ENCODE measurements around the gene SAXO1. TPM values are rescaled to one million over a fixed set of nuclear protein-coding genes. Genes with fewer than 3 reads are reported as not detected.
"Not testable (repeated sequence)": the region's sequence is repeated elsewhere in the genome, so short reads cannot be mapped to it uniquely, and the experiment has no call there.

SAXO1 gene
- total RNA-seq, 2 experiments from 2014 or later, result 0.10 TPM; not detected in 1

DNA sequence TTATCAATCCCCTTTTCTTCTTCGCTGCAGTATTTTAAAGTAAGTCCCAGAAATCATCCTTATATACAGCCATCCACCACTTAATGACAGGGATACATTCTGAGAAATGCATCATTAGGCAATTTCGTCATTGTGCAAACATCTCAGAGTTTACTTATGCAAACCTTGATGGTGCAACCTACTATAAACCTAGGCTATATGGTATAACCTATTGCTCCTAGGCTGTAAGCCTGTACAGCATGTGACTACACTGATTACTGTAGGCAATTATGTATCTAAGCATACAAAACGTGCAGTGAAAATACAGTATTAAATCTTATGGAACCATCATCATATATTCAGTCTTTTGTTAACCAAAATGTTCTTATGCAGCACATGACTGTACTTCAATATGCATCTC lies 36.8 kb downstream of the SAXO1 start:
- H3K27ac Mint-ChIP-seq, result no peak overlapping the region
- ChIA-PET CTCF (no interaction called here), POLR2A (interaction anchor here (1.6 kb wide), 1 partner anchor 12 kb away, joined by 3 read pairs; no protein-coding TSS in a partner anchor)
- DNase-seq (no peak), ATAC-seq (no peak)
- no peaks in the 10 kb centered on the region for H3K4me1 Mint-ChIP-seq (ENCODE audit: low read depth)
- H3K9me3 Mint-ChIP-seq (ENCODE audit: insufficient read depth), result no peaks in the 10 kb centered on the region
- H3K36me3 Mint-ChIP-seq (ENCODE audit: low read depth), result no peaks in the 10 kb centered on the region
- no peaks in the 10 kb centered on the region for H3K27me3 Mint-ChIP-seq (ENCODE audit: low read depth)
- H3K4me3 Mint-ChIP-seq, result no peak overlapping the region

DNA sequence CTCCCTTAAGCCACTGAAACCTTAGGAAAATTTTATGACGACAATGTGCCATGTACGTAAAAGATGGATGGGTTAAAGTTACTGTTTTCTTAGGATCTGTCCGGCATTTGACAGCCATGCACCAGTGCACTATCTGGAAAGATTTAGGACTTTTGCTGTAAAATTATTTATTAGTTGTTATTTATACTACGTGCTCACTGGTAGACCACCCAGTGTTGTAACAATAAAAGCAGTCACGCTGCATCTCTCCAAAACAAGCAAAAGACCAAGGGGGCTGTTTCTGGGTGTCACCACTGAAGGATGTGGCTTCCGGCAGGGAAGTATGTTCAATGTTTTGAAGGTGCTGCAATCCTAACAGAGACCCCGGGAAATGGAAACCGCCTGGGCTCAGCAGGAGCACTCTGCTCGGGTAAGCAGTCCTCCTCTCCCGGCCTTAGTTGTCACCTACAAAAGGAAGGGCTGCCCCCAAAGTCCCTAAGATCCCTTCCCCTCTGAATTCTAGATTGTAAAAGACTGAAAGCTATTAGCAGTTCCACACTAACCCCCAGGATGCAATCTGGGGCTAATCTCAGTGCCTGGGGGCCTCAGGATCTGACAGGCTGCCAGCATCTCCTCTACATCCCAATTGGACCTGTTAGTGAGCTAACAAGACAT lies 38.6 kb downstream of the SAXO1 start:
- H3K4me3 Mint-ChIP-seq, result no peak overlapping the region
- CTCF ChIA-PET, result no interaction called here
- no peaks in the 10 kb centered on the region for H3K9me3 Mint-ChIP-seq (ENCODE audit: insufficient read depth)
- H3K27ac Mint-ChIP-seq, result no peak overlapping the region
- ATAC-seq, result no peak
- H3K4me1 Mint-ChIP-seq (ENCODE audit: low read depth), result no peaks in the 10 kb centered on the region
- POLR2A ChIA-PET, result no interaction called here
- H3K27me3 Mint-ChIP-seq (ENCODE audit: low read depth), result no peaks in the 10 kb centered on the region
- DNase-seq, result no peak
- no peaks in the 10 kb centered on the region for H3K36me3 Mint-ChIP-seq (ENCODE audit: low read depth)

DNA sequence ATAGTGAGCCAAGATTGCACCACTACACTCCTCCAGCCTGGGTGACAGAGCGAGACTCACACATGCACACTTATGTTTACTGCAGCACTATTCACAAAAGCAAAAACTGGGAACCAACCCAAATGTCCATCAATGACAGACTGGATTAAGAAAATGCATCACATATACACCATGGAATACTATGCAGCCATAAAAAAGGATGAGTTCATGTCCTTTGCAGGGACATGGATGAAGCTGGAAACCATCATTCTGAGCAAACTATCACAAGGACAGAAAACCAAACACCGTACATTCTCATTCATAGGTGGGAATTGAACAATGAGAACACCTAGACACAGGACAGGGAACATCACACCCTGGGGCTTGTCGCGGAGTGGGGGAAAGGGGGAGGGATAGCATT lies 41.8 kb downstream of the SAXO1 start:
- H3K9me3 Mint-ChIP-seq (ENCODE audit: insufficient read depth); H3K27me3 Mint-ChIP-seq (ENCODE audit: low read depth); POLR2A ChIA-PET; H3K4me1 Mint-ChIP-seq (ENCODE audit: low read depth); H3K27ac Mint-ChIP-seq; DNase-seq; ATAC-seq; H3K36me3 Mint-ChIP-seq (ENCODE audit: low read depth); CTCF ChIA-PET; H3K4me3 Mint-ChIP-seq: not testable (repeated sequence)

DNA sequence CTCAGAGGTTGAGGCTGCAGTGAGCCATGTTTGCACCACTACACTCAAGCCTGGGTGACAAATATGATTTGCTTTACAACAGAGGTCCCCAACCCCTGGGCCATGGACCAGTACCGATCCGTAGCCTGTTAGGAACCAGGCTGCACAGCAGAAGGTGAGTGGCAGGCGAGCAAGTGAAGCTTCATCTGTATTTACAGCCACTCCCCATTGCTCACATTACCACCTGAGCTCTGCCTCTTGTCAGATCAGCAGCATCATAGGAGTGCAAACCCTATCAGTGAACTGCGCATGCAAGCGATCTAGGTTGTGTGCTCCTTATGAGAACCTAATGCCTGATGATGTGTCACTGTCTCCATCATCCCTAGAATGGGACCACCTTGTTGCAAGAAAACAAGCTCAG lies 42.5 kb downstream of the SAXO1 start:
- no peak overlapping the region for H3K4me3 Mint-ChIP-seq
- H3K27me3 Mint-ChIP-seq (ENCODE audit: low read depth), result no peaks in the 10 kb centered on the region
- CTCF ChIA-PET, result no interaction called here
- POLR2A ChIA-PET, result no interaction called here
- no peaks in the 10 kb centered on the region for H3K36me3 Mint-ChIP-seq (ENCODE audit: low read depth)
- no peak overlapping the region for H3K27ac Mint-ChIP-seq
- DNase-seq, result no peak
- no peaks in the 10 kb centered on the region for H3K4me1 Mint-ChIP-seq (ENCODE audit: low read depth)
- ATAC-seq, result no peak
- H3K9me3 Mint-ChIP-seq (ENCODE audit: insufficient read depth), result no peaks in the 10 kb centered on the region

DNA sequence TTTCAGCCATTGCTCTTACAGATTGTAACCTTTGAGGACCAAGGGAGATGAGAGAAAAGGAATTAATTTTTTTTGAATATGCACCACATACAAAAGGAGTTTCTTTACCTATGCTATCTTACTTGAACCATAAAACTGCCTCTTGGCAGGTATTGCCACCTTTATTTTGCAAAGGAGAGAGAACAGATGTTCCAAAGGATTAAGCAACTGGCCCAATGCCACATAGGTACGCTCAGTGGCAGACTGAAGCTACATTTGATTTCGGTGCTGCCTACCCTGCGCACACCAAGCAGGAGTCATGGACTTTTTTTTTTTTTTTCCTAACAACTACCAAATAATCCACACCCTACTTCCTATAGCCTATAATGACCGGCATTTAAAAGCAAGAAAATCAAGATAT lies 43.1 kb downstream of the SAXO1 start:
- DNase-seq, result no peak
- POLR2A ChIA-PET, result no interaction called here
- Mint-ChIP-seq H3K4me1 (ENCODE audit: low read depth) (no peaks in the 10 kb centered on the region), H3K27ac (no peak overlapping the region), H3K4me3 (no peak overlapping the region), H3K9me3 (ENCODE audit: insufficient read depth) (no peaks in the 10 kb centered on the region), H3K36me3 (ENCODE audit: low read depth) (no peaks in the 10 kb centered on the region), H3K27me3 (ENCODE audit: low read depth) (no peaks in the 10 kb centered on the region)
- ATAC-seq, result no peak
- CTCF ChIA-PET, result no interaction called here

DNA sequence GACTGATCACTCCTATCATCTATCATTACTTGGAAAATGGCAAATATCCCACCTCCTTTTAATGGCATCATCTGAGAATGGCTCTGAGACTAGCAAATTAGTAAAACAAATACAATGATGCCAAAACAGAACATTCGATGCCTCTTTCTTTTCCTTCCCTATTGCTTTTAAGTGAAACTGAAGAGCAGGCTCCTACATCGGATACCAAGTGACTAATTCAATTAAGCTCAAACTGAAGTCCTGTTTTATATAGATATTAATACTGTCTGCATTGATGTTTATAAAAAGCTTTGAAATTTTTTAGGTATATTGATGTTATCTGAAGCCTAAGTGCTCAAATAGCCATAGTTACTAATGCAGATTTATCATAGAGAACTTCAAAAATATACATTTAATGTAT lies 43.9 kb downstream of the SAXO1 start:
- Mint-ChIP-seq H3K9me3 (ENCODE audit: insufficient read depth) (no peaks in the 10 kb centered on the region), H3K27ac (no peak overlapping the region), H3K4me1 (ENCODE audit: low read depth) (no peaks in the 10 kb centered on the region), H3K36me3 (ENCODE audit: low read depth) (no peaks in the 10 kb centered on the region), H3K4me3 (no peak overlapping the region), H3K27me3 (ENCODE audit: low read depth) (no peaks in the 10 kb centered on the region)
- ATAC-seq (no peak), DNase-seq (no peak)
- ChIA-PET CTCF (interaction anchor here (1.6 kb wide), 1 partner anchor 9 kb away, joined by 5 read pairs; no protein-coding TSS in a partner anchor), POLR2A (no interaction called here)

DNA sequence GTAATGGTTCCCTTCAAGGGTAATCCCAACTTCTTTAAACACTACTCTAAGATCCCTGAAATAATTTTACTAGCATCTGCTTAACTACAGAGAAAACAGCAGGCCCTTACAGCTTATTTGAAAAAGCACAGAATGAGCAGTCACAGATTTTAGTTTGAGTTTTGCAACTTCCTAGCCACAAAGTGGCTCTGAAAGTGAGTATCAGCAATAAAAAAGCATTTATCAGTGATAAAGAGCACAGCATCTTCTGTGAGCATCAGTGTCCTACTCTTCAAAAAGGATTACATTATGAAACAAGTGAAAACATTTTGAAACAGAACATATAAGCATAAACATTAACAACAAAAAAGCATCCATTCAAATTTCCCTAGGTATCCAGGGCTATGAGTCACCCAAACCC lies 45.0 kb downstream of the SAXO1 start:
- CTCF ChIA-PET, result interaction anchor here (1.6 kb wide), 1 partner anchor 8 kb away, joined by 5 read pairs; no protein-coding TSS in a partner anchor

DNA sequence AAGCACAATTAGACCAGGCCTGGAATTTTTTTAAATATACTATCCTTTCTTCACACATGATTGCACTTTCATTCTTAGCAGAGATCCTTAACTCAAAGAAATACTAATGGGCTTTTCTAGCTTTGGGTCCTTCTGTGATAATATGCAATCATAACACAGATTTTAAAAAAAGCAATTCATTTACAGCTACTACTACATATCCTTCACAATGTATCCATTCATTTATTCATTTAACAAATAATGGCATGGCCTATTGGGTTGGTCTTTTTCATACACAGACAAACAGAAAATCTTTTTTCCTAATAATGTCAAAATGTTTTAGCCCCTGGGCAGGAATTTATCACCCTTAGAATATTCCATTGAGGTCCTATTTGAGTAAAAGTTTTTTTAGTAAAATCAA lies 47.0 kb downstream of the SAXO1 start:
- Mint-ChIP-seq H3K27ac (no peak overlapping the region), H3K36me3 (ENCODE audit: low read depth) (no peaks in the 10 kb centered on the region), H3K27me3 (ENCODE audit: low read depth) (no peaks in the 10 kb centered on the region), H3K9me3 (ENCODE audit: insufficient read depth) (no peaks in the 10 kb centered on the region), H3K4me1 (ENCODE audit: low read depth) (no peaks in the 10 kb centered on the region), H3K4me3 (no peak overlapping the region)
- ChIA-PET POLR2A (no interaction called here), CTCF (no interaction called here)
- ATAC-seq (no peak), DNase-seq (no peak)

More for the DNA sequence above, 45.0 kb downstream of the SAXO1 start:
- no peak overlapping the region for H3K27ac Mint-ChIP-seq
- H3K4me1 Mint-ChIP-seq (ENCODE audit: low read depth), result no peaks in the 10 kb centered on the region
- no peak for DNase-seq
- H3K9me3 Mint-ChIP-seq (ENCODE audit: insufficient read depth), result no peaks in the 10 kb centered on the region
- H3K36me3 Mint-ChIP-seq (ENCODE audit: low read depth), result no peaks in the 10 kb centered on the region
- no peak overlapping the region for H3K4me3 Mint-ChIP-seq
- H3K27me3 Mint-ChIP-seq (ENCODE audit: low read depth), result no peaks in the 10 kb centered on the region
- POLR2A ChIA-PET, result no interaction called here
- ATAC-seq, result no peak

DNA sequence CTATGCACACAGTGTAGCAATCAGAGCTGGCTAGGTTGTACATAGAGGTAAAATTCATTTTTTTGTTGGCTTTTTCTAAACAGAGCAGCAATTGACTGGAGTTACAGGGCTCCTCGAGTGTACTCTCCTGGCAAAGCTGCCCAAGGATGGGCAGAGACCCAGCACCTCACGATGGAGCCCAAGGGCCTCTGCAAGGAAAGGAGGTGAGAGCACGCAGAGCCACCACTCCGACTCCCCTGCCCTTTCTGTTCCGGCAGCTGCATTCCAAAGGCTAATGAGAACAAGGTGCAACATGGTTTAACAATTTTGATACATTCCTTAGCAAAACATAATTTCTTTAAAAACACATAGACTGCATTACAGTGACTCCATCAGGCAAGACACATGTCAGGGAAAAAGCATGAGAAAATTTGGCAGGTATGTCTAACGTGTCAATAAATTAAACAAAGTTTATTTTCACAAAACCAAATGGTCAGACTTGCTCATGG lies 47.5 kb downstream of the SAXO1 start:
- H3K9me3 Mint-ChIP-seq (ENCODE audit: insufficient read depth), result no peaks in the 10 kb centered on the region
- no peak for ATAC-seq
- no peak overlapping the region for H3K27ac Mint-ChIP-seq
- no peaks in the 10 kb centered on the region for H3K27me3 Mint-ChIP-seq (ENCODE audit: low read depth)
- H3K4me1 Mint-ChIP-seq (ENCODE audit: low read depth), result no peaks in the 10 kb centered on the region
- H3K4me3 Mint-ChIP-seq, result no peak overlapping the region
- no peaks in the 10 kb centered on the region for H3K36me3 Mint-ChIP-seq (ENCODE audit: low read depth)
- ChIA-PET POLR2A (no interaction called here), CTCF (no interaction called here)
- no peak for DNase-seq

DNA sequence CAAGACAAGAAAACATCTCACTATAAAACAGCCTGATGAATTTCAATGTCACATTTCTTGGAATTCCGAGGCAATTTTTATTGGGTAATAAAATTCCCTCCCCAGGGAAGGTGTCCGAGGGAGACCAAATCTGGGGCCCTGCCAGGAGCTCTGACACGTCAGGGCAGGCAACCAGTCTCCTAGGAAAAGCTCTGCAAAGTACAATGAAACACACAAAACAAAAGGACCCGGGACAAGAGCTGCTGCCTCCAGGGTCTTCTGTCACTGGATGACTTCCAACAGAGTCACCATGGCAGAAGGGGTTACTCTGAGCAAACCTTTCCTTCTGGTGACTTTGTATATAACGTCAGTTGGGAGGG lies 50.8 kb downstream of the SAXO1 start:
- DNase-seq (no peak), ATAC-seq (no peak)
- Mint-ChIP-seq H3K4me1 (ENCODE audit: low read depth) (no peaks in the 10 kb centered on the region), H3K27ac (no peak overlapping the region), H3K27me3 (ENCODE audit: low read depth) (peaks cover 5% of the 10 kb centered on the region), H3K4me3 (no peak overlapping the region), H3K9me3 (ENCODE audit: insufficient read depth) (no peaks in the 10 kb centered on the region), H3K36me3 (ENCODE audit: low read depth) (no peaks in the 10 kb centered on the region)
- CTCF ChIA-PET, result interaction anchor here (0.7 kb wide), 1 partner anchor 51 kb away, joined by 3 read pairs; no protein-coding TSS in a partner anchor
- POLR2A ChIA-PET, result no interaction called here

DNA sequence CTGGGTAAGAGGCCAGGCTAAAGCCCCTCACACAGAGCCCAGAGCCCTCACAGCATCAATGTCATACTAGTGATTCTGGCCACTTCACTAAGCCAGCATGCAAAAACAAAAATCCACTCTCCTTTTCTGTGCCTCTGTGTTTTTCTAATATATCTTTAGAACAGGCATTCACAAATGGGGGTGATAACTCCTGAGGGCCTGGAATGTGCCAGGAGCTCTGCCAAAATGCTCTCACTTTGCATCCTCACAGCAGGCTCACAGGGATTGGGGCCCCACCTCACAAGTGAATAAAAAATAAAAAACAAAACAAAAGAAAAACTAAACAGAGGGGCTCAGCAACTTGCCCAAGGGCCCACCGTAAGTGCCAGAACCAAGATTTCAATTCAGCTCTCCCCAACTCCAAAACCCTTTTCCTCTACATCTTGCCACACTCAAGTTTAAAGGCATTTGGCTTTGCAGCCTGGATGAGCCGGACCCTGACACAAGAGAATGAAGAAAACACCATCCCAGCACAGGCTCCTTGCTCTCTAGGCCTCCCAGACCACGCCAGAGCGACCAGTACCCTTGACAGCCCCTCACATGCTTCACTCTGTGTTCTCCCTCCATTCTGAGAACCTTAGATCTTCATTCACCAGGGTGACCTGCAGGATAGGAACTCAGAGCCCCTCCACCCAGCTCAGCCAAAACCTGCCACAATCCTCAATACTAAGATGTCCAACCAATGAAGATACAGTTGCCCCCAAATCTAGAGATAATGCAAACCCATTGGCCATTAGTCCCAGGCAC lies 51.3 kb downstream of the SAXO1 start:
- Mint-ChIP-seq H3K9me3 (ENCODE audit: insufficient read depth) (no peaks in the 10 kb centered on the region), H3K27me3 (ENCODE audit: low read depth) (peaks cover 5% of the 10 kb centered on the region), H3K27ac (no peak overlapping the region), H3K4me3 (no peak overlapping the region), H3K36me3 (ENCODE audit: low read depth) (no peaks in the 10 kb centered on the region), H3K4me1 (ENCODE audit: low read depth) (peaks cover 2% of the 10 kb centered on the region)
- no peak for DNase-seq
- CTCF ChIA-PET, result no interaction called here
- no peak for ATAC-seq
- POLR2A ChIA-PET, result no interaction called here

DNA sequence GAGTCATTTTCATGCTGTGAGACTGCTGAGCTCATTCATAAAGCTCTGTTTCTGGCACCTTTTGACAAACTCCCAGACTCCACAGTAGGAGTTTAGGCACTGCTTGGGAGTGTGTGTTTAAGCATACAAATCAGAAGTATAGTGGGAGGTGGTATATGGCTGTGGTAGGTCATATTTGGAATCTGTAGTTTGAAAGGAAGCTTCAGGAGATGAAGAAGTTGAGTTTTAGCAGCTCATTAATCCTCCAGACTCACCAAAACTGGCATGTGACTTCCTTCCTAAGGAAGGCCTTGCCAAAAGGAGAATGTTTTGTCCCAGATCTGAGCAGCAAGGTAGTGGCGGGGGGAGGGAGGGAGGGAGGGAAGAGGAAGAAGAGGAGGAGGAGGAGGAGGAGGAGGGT lies 52.8 kb downstream of the SAXO1 start:
- H3K4me3 Mint-ChIP-seq, result no peak overlapping the region
- CTCF ChIA-PET, result interaction anchor here (1.4 kb wide), 1 partner anchor 8 kb away, joined by 5 read pairs; no protein-coding TSS in a partner anchor
- ATAC-seq, result no peak
- DNase-seq, result no peak
- peaks cover 4% of the 10 kb centered on the region for H3K4me1 Mint-ChIP-seq (ENCODE audit: low read depth)
- H3K27me3 Mint-ChIP-seq (ENCODE audit: low read depth), result peaks cover 10% of the 10 kb centered on the region
- no peak overlapping the region for H3K27ac Mint-ChIP-seq
- no peaks in the 10 kb centered on the region for H3K36me3 Mint-ChIP-seq (ENCODE audit: low read depth)
- POLR2A ChIA-PET, result no interaction called here
- H3K9me3 Mint-ChIP-seq (ENCODE audit: insufficient read depth), result no peaks in the 10 kb centered on the region

All from activated CD8-positive, alpha-beta T cell treated with anti-CD3 and anti-CD28 coated beads, Interleukin-2, amount 10 ng/mL, durations not matched to agents 7 days and 5 days (primary cell).